TTC549 (cell line): ENCODE data around the gene SH3YL1.
"Not testable (repeated sequence)": the region's sequence is repeated elsewhere in the genome, so short reads cannot be mapped to it uniquely, and the experiment has no call there.

Source experiments
- FAIRE-seq: peaks from 2 replicates; lab custom pipeline; 2012; peaks lifted over from hg19 to GRCh38; lab: Jason Lieb, UNC

Gene SH3YL1

GRCh38 chr2:177733-178132, 86.1 kb downstream of the SH3YL1 start:
- FAIRE-seq = no peak

- no peak for FAIRE-seq
Measured at GRCh38 chr2:176917-177316, 86.9 kb downstream of the SH3YL1 start.

- no peak for FAIRE-seq
Measured at GRCh38 chr2:175880-176820, 87.7 kb downstream of the SH3YL1 start.

GRCh38 chr2:175161-175786, 88.6 kb downstream of the SH3YL1 start:
- FAIRE-seq = no peak

- FAIRE-seq = not testable (repeated sequence)
Measured at GRCh38 chr2:172120-172519, 91.7 kb downstream of the SH3YL1 start.

DNA sequence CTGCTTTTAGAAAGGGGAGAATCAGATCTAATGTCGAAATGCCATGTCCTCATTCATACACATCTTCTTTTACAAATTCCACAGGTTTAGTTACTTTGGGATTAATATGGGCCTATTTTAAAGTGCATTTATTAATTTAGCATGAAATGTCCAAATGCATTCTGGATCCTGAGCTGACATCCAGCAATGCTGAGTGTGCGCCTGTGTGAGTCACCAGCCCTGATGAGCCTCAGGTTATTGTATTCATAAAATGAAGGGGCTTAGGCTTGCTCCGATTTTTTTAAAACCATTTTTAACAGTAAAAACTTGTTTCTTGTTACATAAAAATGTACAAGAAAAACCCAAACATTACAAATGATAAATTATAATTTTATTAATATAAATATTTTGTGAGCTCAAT, 94.1 kb downstream of the SH3YL1 start:
- no peak for FAIRE-seq
